Sciatic nerve (tissue), 2 donors: ENCODE results near the gene PA2G4. TPM values are rescaled to one million over a fixed set of nuclear protein-coding genes. Genes with fewer than 3 reads are reported as not detected.

Experiments
- ATAC-seq: fragments of 200-7000 bp; cut with Tn5 transposase; one replicate; pipeline ENCODE4 v1.9.1; 2020; ENCODE audit warnings: mild to moderate bottlenecking, moderate library complexity
- DNase-seq: peaks from one replicate; pipeline ENCODE4 v3.0.0-alpha.2; 2020; ENCODE audit warnings: low spot score
- intact Hi-C: fragments of 100-400 bp; cut with DNase I; formaldehyde crosslinking; loops from one replicate; pipeline ENCODE4 v1.14.2; 2022
- total RNA-seq: library from RNA; stranded (reverse); fragmentation: NEBNext Ultra II Directional; extraction: Animal tissue kit (Norgen Biotek cat#: 25700); gene quantifications from one replicate; pipeline ENCODE4 v1.2.1, GENCODE V29; 2021
- donor health status: DM: no; HTN: no; CAD: no.
- donor health status: DM: no; HTN: no; CAD: no.

Gene PA2G4
- total RNA-seq, 1 donor from 2014 or later, result 79.6 TPM

- no peak for DNase-seq
- intact Hi-C loops, result no loop called here
- ATAC-seq, result no peak
These were observed 56.7 kb downstream of the PA2G4 start for GRCh38 chr12:56160894-56161689.

DNA sequence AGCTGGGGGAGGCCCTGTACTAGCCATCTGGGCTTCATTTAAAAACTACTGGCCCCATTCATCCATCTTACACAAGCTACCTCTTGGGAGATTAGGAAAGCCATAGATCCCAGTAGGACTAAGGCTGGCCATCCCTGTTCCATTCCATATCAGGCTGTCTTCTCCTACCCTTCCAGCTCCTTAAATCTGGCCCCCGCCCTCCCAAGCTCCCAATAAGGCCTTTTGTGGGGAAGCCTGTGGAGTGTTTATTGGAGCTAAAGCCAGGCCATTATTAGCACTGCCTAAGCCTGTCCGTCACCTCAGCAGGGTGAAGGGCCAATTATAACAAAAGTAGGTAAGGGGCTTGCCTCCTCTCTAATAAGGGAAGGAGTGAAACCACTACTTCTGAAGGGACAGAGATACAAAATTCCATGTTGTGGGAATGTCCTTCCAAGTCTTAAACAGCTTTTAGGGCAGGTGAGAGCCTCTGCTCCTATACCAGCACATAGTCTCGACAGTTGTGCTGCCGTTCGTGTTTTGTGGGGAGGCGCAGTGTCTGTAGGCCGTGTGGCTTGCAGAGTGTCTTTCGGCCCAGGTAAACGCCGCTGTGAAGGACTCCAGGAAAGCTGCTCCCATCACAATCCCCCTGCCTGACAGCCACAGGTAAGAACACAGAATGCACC is 57.5 kb downstream of the PA2G4 start:
- ATAC-seq (no peak), DNase-seq (no peak)
- intact Hi-C loops, result no loop called here

- intact Hi-C loops, result no loop called here
- ATAC-seq, result no peak
- DNase-seq, result no peak
These were observed 58.3 kb downstream of the PA2G4 start for GRCh38 chr12:56162468-56163290.

Other genes with a start within 250 kb of the PA2G4 start
- 21.8 TPM for gene PYM1, start 176.7 kb upstream of the PA2G4 start, total RNA-seq
- gene DGKA, start 173.4 kb upstream of the PA2G4 start, total RNA-seq, result 31.8 TPM
- gene PMEL, start 138.5 kb upstream of the PA2G4 start, total RNA-seq, result 0.49 TPM
- 14.4 TPM for gene CDK2, start 137.7 kb upstream of the PA2G4 start, total RNA-seq
- gene RAB5B, start 130.5 kb upstream of the PA2G4 start, total RNA-seq, result 143 TPM
- gene SUOX, start 107.3 kb upstream of the PA2G4 start, total RNA-seq, result 20.3 TPM
- gene IKZF4, start 83.5 kb upstream of the PA2G4 start, total RNA-seq, result 13.7 TPM
- 93.6 TPM for gene RPS26, start 62.6 kb upstream of the PA2G4 start, total RNA-seq
- 159 TPM for gene ERBB3, start 24.4 kb upstream of the PA2G4 start, total RNA-seq
- gene RPL41, start 12.1 kb downstream of the PA2G4 start, total RNA-seq, result 2,818 TPM
- 9.0 TPM for gene ZC3H10, start 13.7 kb downstream of the PA2G4 start, total RNA-seq
- 85.9 TPM for gene ESYT1, start 23.7 kb downstream of the PA2G4 start, total RNA-seq
- gene MYL6B, start 48.0 kb downstream of the PA2G4 start, total RNA-seq, result 40.0 TPM
- 993 TPM for gene MYL6, start 53.8 kb downstream of the PA2G4 start, total RNA-seq
- gene SMARCC2, start 84.9 kb downstream of the PA2G4 start, total RNA-seq, result 160 TPM
- 40.7 TPM for gene RNF41, start 117.4 kb downstream of the PA2G4 start, total RNA-seq
- 18.5 TPM for gene NABP2, start 119.8 kb downstream of the PA2G4 start, total RNA-seq
- 0.80 TPM for gene SLC39A5, start 125.5 kb downstream of the PA2G4 start, total RNA-seq
- gene ANKRD52, start 153.8 kb downstream of the PA2G4 start, total RNA-seq, result 40.1 TPM
- 8.3 TPM for gene COQ10A, start 162.4 kb downstream of the PA2G4 start, total RNA-seq
- gene CS, start 195.8 kb downstream of the PA2G4 start, total RNA-seq, result 106 TPM
- 87.3 TPM for gene CNPY2, start 211.4 kb downstream of the PA2G4 start, total RNA-seq
- 101 TPM for gene PAN2, start 229.4 kb downstream of the PA2G4 start, total RNA-seq
- not detected for gene IL23A, start 234.3 kb downstream of the PA2G4 start, total RNA-seq